RWPE2 (cell line): ENCODE results near the gene RHEB.

Experiments used
- ATAC-seq: fragments of 200-7000 bp; cut with Tn5 transposase; 3 replicates; pipeline ENCODE4 v1.9.1; 2021; ENCODE audit warnings: low read depth
- DNase-seq: peaks from one replicate; pipeline ENCODE4 v3.0.0-alpha.2; 2020; ENCODE audit warnings: low spot score
- H3K27ac ChIP-seq: fragments of 450-650 bp; 2 replicates; pipeline ENCODE4 v1.5.1; 2017; ENCODE audit warnings: mild to moderate bottlenecking; ENCODE audit not compliant: poor library complexity, severe bottlenecking
- H3K27me3 ChIP-seq: fragments of 250-450 bp; sonication (Bioruptor Pico); 2 replicates; pipeline ENCODE4 v1.5.1; 2021; ENCODE audit warnings: mild to moderate bottlenecking, moderate library complexity; ENCODE audit not compliant: insufficient read depth, poor library complexity, severe bottlenecking
- H3K36me3 ChIP-seq: fragments of 250-450 bp; sonication (Bioruptor Pico); 2 replicates; pipeline ENCODE4 v1.5.1; 2020; ENCODE audit warnings: low read depth, mild to moderate bottlenecking, moderate library complexity
- H3K4me1 ChIP-seq: fragments of 250-450 bp; sonication (Bioruptor Pico); 2 replicates; pipeline ENCODE4 v1.5.1; 2021; ENCODE audit warnings: mild to moderate bottlenecking, moderate library complexity; ENCODE audit not compliant: insufficient read depth, poor library complexity, severe bottlenecking
- H3K4me3 ChIP-seq: fragments of 250-450 bp; sonication (Bioruptor Pico); 2 replicates; pipeline ENCODE4 v1.5.1; 2021; ENCODE audit warnings: mild to moderate bottlenecking, moderate library complexity; ENCODE audit not compliant: severe bottlenecking
- H3K9me3 ChIP-seq: fragments of 250-450 bp; sonication (Bioruptor Pico); 2 replicates; pipeline ENCODE4 v1.5.1; 2021; ENCODE audit warnings: mild to moderate bottlenecking, moderate library complexity; ENCODE audit not compliant: severe bottlenecking
- CTCF ChIP-seq: fragments of 450-650 bp; IDR thresholded peaks from one replicate; pipeline ENCODE4 v1.5.1; 2017; ENCODE audit warnings: mild to moderate bottlenecking, moderate library complexity; ENCODE audit not compliant: poor library complexity, severe bottlenecking

Gene RHEB

GRCh38 chr7:151481650-151482505 lies 37.8 kb downstream of the RHEB start:
- no peak overlapping the region for H3K27ac ChIP-seq
- no peak for TF ChIP-seq CTCF
- H3K27me3 ChIP-seq = no peaks in the 10 kb centered on the region
- ATAC-seq (no peak), DNase-seq (no peak)
- H3K4me3 ChIP-seq = no peak overlapping the region
- H3K9me3 ChIP-seq = no peaks in the 10 kb centered on the region
- H3K4me1 ChIP-seq = peaks cover 15% of the 10 kb centered on the region
- H3K36me3 ChIP-seq = peaks cover 76% of the 10 kb centered on the region

- H3K9me3 ChIP-seq = no peaks in the 10 kb centered on the region
- ATAC-seq (no peak), DNase-seq (no peak)
- no peak overlapping the region for H3K4me3 ChIP-seq
- H3K27me3 ChIP-seq = no peaks in the 10 kb centered on the region
- TF ChIP-seq CTCF = no peak
- H3K4me1 ChIP-seq = no peaks in the 10 kb centered on the region
- H3K27ac ChIP-seq = no peak overlapping the region
- peaks cover 73% of the 10 kb centered on the region for H3K36me3 ChIP-seq
Measured at GRCh38 chr7:151477867-151478266, 41.8 kb downstream of the RHEB start.

DNA sequence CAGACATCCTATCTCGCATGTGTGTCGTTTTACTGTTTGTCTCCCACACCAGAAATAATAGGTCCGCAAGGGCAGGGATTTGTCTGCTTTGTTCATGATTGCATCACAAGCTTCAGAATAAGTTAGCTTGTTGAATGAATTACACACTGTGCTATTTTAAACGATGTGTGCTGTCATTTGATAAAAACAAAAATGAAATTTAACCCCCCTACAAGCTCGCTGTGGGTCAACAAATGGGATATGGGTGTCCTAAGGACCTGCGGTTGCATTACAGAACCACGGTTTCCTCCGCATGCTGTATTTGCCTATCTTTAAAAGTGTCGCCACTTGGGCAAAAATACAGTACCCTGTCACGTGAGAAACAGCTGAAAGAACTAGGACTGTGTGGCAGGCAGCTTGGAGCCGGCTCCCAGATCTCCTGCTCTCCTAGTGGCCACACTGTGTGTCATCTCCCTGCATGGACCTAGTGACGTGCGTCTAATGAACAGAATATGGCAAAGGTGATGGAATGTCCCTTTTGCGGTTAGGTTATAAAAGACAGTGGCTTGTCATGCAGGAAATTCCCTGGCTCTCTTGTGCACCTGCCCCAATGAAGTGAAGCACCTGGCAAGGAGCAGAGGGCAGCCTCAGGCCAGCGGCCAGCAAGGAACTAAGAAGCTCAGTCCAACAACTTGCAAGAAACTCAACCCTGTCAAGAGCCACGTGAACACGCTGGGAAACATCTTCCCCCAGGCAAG lies 46.9 kb downstream of the RHEB start:
- no peak overlapping the region for H3K4me3 ChIP-seq
- H3K36me3 ChIP-seq = peaks cover 92% of the 10 kb centered on the region
- no peak overlapping the region for H3K27ac ChIP-seq
- no peak for TF ChIP-seq CTCF
- no peaks in the 10 kb centered on the region for H3K4me1 ChIP-seq
- ATAC-seq = no peak
- no peak for DNase-seq
- no peaks in the 10 kb centered on the region for H3K9me3 ChIP-seq
- H3K27me3 ChIP-seq = no peaks in the 10 kb centered on the region

DNA sequence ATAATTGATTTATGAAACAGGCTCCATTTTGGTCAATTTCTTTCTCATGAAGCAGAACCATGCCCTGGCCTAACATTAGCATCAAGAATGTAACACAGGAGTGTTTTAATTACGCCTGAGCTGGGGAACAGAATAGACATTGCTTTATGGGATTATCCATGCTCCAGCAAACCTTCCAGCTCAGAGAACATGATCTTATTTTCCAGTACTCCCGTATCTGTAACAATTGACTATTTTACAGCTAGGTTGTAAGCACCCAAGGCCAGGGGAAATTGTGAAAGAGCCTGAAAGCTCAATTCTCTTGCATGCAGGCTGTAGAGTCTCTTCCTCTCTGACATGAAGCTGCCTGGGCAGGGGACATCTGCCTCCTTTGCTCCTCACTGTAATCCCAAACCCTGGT lies 49.0 kb downstream of the RHEB start:
- DNase-seq = no peak
- no peaks in the 10 kb centered on the region for H3K27me3 ChIP-seq
- H3K4me3 ChIP-seq = no peak overlapping the region
- peaks cover 88% of the 10 kb centered on the region for H3K36me3 ChIP-seq
- no peak for ATAC-seq
- no peaks in the 10 kb centered on the region for H3K4me1 ChIP-seq
- H3K9me3 ChIP-seq = no peaks in the 10 kb centered on the region
- no peak overlapping the region for H3K27ac ChIP-seq
- TF ChIP-seq CTCF = no peak

- no peaks in the 10 kb centered on the region for H3K9me3 ChIP-seq
- no peak for DNase-seq
- H3K36me3 ChIP-seq = peaks cover 78% of the 10 kb centered on the region
- TF ChIP-seq CTCF = no peak
- no peaks in the 10 kb centered on the region for H3K4me1 ChIP-seq
- H3K4me3 ChIP-seq = no peak overlapping the region
- ATAC-seq = no peak
- H3K27ac ChIP-seq = no peak overlapping the region
- no peaks in the 10 kb centered on the region for H3K27me3 ChIP-seq
Measured at GRCh38 chr7:151469281-151469680, 50.4 kb downstream of the RHEB start.
